Keratinocyte (primary cell): ENCODE results near the gene CCDC33. TPM values are rescaled to one million over a fixed set of nuclear protein-coding genes. Genes with fewer than 3 reads are reported as not detected.
"Not testable (repeated sequence)": the region's sequence is repeated elsewhere in the genome, so short reads cannot be mapped to it uniquely, and the experiment has no call there.

ENCODE experiments used
- DNase-seq: peaks from one replicate; pipeline ENCODE4 v3.0.0-alpha.2; 2011; ENCODE audit warnings: low read depth, missing footprints, low spot score
- FAIRE-seq: peaks from 2 replicates; lab custom pipeline; 2011; peaks lifted over from hg19 to GRCh38; lab: Jason Lieb, UNC
- H2AFZ ChIP-seq: 2 replicates; pipeline ENCODE4 v1.6.0; 2012; ENCODE audit warnings: low read length, control low read depth, inconsistent platforms; ENCODE audit not compliant: control insufficient read depth
- H3K27ac ChIP-seq: 2 replicates; pipeline ENCODE4 v1.5.1; 2011; ENCODE audit warnings: low read length; ENCODE audit not compliant: control insufficient read depth, insufficient read depth
- H3K27me3 ChIP-seq: 3 replicates; pipeline ENCODE4 v1.6.0; 2011; ENCODE audit warnings: low read length; ENCODE audit not compliant: control insufficient read depth, insufficient read depth; ENCODE audit errors: extremely low read depth
- H3K36me3 ChIP-seq, 2 experiments: 2 replicates in 1 of 2; 3 replicates in 1 of 2; pipeline ENCODE4 v1.5.1; 2011; ENCODE audit warnings: low read length in 2 of 2, mild to moderate bottlenecking in 1 of 2; ENCODE audit not compliant: control insufficient read depth in 2 of 2, insufficient read depth in 2 of 2; ENCODE audit errors: extremely low read depth in 1 of 2
- H3K4me1 ChIP-seq: 3 replicates; pipeline ENCODE4 v1.5.1; 2011; ENCODE audit warnings: low read length; ENCODE audit not compliant: control insufficient read depth, insufficient read depth; ENCODE audit errors: extremely low read depth
- H3K4me2 ChIP-seq: 3 replicates; pipeline ENCODE4 v1.6.0; 2011; ENCODE audit warnings: low read depth, low read length; ENCODE audit not compliant: control insufficient read depth, insufficient read depth; ENCODE audit errors: extremely low read depth
- H3K4me3 ChIP-seq, 3 experiments: fragments of 200-600 bp in 1 of 3; sonication (generic) in 1 of 3; 2 replicates in 2 of 3; 3 replicates in 1 of 3; pipeline ENCODE4 v1.5.1; 2011 to 2016; ENCODE audit warnings: low read length in 3 of 3, mild to moderate bottlenecking in 3 of 3, control low read depth in 2 of 3, inconsistent platforms in 1 of 3, low read depth in 1 of 3, mixed read lengths in 1 of 3, mixed run types in 1 of 3, moderate library complexity in 1 of 3; ENCODE audit not compliant: control insufficient read depth in 2 of 3, insufficient read depth in 2 of 3; ENCODE audit errors: extremely low read depth in 1 of 3
- H3K79me2 ChIP-seq: 2 replicates; pipeline ENCODE4 v1.6.0; 2012; ENCODE audit warnings: low read length; ENCODE audit not compliant: control insufficient read depth, insufficient read depth
- H3K9ac ChIP-seq: 3 replicates; pipeline ENCODE4 v1.6.0; 2011; ENCODE audit warnings: low read length; ENCODE audit not compliant: control insufficient read depth, insufficient read depth; ENCODE audit errors: extremely low read depth
- H3K9me1 ChIP-seq: 3 replicates; pipeline ENCODE4 v1.6.0; 2011; ENCODE audit warnings: low read length; ENCODE audit not compliant: control insufficient read depth, insufficient read depth; ENCODE audit errors: extremely low read depth
- H3K9me3 ChIP-seq: 2 replicates; pipeline ENCODE4 v1.5.1; 2012; ENCODE audit warnings: low read depth, low read length; ENCODE audit not compliant: control insufficient read depth
- H4K20me1 ChIP-seq: 3 replicates; pipeline ENCODE4 v1.6.0; 2011; ENCODE audit warnings: low read length; ENCODE audit not compliant: control insufficient read depth, insufficient read depth; ENCODE audit errors: extremely low read depth
- dilution Hi-C: fragments of 300-500 bp; cut with MboI; formaldehyde crosslinking; loops from one replicate; pipeline ENCODE4 v1.7.0; 2020; ENCODE audit warnings: low sequenced_read_pairs; ENCODE audit not compliant: extremely low pct_ligation_motif_present
- polyA plus RNA-seq, 5 experiments: library from polyadenylated mRNA; depleted of rRNA in 3 of 5; stranded (reverse) in 3 of 5; stranded (forward) in 1 of 5; unstranded in 1 of 5; fragments of >200 nt; gene quantifications; 1 replicate in 1 of 5; 2 replicates in 3 of 5; 3 replicates in 1 of 5; pipeline versions ENCODE4 v1.2.1 to v1.2.3, GENCODE V29; 2011 to 2012; ENCODE audit warnings: missing spikeins in 2 of 5, low read depth in 1 of 5, low replicate concordance in 1 of 5

The CCDC33 gene
- polyA plus RNA-seq, 1 donor (not counting 4 experiments of a cell fraction or from before 2014, with no cell fraction given) = not detected

DNA sequence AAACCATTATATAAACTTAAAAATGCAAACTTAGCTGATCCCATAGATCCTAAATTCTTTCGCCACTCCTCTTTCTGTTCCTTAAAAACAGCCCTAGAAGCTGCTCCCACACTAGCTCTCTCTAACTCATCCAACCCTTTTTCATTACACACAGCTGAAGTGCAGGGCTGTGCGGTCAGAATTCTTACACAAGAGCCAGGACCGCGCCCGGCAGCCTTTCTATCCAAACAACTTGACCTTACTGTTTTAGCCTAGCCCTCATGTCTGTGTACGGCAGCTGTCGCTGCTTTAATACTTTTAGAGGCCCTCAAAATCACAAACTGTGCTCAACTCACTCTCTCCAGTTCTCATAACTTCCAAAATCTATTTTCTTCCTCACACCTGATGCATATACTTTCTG lies 121.4 kb downstream of the CCDC33 start:
- FAIRE-seq, H2AFZ ChIP-seq, H3K27me3 ChIP-seq, H3K9ac ChIP-seq, H3K27ac ChIP-seq, H3K79me2 ChIP-seq, H3K9me3 ChIP-seq, H3K9me1 ChIP-seq, DNase-seq, H3K36me3 ChIP-seq, H3K4me2 ChIP-seq, H3K4me3 ChIP-seq, dilution Hi-C loops, H3K4me1 ChIP-seq, H4K20me1 ChIP-seq: not testable (repeated sequence)

- H2AFZ ChIP-seq, H3K9ac ChIP-seq, H3K27me3 ChIP-seq, H3K27ac ChIP-seq, H3K4me2 ChIP-seq, H3K36me3 ChIP-seq, H3K4me3 ChIP-seq, H3K9me1 ChIP-seq, H3K9me3 ChIP-seq, DNase-seq, H3K79me2 ChIP-seq, FAIRE-seq, dilution Hi-C loops, H3K4me1 ChIP-seq, H4K20me1 ChIP-seq: not testable (repeated sequence)
Observed at GRCh38 chr15:74359376-74359775, 123.2 kb downstream of the CCDC33 start.

DNA sequence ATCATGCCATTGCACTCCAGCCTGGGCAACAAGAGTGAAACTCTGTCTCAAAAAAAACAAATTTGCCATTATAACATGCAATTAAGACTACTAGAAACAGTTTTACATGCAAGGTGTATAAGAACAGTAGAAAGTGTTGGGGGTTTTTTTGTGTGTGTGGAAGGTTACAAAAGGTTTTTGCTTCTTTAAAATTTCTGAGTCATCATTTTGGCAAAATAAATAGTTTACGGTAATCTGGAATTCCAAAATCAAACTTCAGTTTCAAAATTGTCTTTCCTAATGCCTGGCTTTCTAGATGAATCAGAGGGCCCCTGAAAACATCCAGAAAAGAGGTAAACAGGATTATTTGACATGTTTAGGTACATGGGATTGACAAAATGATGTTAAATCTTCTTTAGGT lies 124.7 kb downstream of the CCDC33 start:
- FAIRE-seq, H4K20me1 ChIP-seq, H3K9me1 ChIP-seq, H3K4me3 ChIP-seq, H3K9ac ChIP-seq, H2AFZ ChIP-seq, H3K4me1 ChIP-seq, H3K79me2 ChIP-seq, H3K9me3 ChIP-seq, dilution Hi-C loops, DNase-seq, H3K36me3 ChIP-seq, H3K4me2 ChIP-seq, H3K27ac ChIP-seq: not testable (repeated sequence)
- peaks cover 11% of the 10 kb centered on the region for H3K27me3 ChIP-seq
